ENCODE results near the gene ROPN1L.

Gene ROPN1L

DNA sequence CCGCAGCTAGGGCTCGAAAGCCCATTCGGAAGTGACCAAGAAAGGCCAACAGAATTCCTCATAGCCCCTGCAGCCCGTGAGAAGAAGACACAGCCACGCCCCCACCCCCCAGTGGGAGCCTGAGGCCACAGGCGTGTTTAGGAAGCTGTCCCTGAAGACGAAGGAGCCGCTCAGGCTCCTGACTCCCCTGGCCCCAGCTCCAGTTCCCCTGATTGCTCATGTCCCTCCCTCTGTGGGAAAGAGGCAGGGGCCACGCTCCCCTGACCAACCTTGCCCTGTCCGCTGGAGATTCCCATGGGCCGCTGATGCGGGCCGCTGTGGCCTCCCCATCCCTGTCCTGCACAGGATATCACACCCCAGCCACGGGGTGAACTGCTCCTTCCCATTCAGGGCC, 13.6 kb downstream of the ROPN1L start:
- H3K36me3 Mint-ChIP-seq (ENCODE audit: low read depth): no peaks in the 10 kb centered on the region
- H3K4me1 Mint-ChIP-seq: peaks cover 48% of the 10 kb centered on the region
- no peak overlapping the region for H3K27ac Mint-ChIP-seq
- H3K27me3 Mint-ChIP-seq (ENCODE audit: low read depth, poor library complexity): peaks cover 5% of the 10 kb centered on the region
- no peak overlapping the region for H3K4me3 Mint-ChIP-seq
- DNase-seq: peak; percentile 56
- TF ChIP-seq, protein P1, sequence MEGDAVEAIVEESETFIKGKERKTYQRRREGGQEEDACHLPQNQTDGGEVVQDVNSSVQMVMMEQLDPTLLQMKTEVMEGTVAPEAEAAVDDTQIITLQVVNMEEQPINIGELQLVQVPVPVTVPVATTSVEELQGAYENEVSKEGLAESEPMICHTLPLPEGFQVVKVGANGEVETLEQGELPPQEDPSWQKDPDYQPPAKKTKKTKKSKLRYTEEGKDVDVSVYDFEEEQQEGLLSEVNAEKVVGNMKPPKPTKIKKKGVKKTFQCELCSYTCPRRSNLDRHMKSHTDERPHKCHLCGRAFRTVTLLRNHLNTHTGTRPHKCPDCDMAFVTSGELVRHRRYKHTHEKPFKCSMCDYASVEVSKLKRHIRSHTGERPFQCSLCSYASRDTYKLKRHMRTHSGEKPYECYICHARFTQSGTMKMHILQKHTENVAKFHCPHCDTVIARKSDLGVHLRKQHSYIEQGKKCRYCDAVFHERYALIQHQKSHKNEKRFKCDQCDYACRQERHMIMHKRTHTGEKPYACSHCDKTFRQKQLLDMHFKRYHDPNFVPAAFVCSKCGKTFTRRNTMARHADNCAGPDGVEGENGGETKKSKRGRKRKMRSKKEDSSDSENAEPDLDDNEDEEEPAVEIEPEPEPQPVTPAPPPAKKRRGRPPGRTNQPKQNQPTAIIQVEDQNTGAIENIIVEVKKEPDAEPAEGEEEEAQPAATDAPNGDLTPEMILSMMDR (IDR thresholded peaks at IDR 0.05): no peak
- H3K9me3 Mint-ChIP-seq: no peaks in the 10 kb centered on the region

DNA sequence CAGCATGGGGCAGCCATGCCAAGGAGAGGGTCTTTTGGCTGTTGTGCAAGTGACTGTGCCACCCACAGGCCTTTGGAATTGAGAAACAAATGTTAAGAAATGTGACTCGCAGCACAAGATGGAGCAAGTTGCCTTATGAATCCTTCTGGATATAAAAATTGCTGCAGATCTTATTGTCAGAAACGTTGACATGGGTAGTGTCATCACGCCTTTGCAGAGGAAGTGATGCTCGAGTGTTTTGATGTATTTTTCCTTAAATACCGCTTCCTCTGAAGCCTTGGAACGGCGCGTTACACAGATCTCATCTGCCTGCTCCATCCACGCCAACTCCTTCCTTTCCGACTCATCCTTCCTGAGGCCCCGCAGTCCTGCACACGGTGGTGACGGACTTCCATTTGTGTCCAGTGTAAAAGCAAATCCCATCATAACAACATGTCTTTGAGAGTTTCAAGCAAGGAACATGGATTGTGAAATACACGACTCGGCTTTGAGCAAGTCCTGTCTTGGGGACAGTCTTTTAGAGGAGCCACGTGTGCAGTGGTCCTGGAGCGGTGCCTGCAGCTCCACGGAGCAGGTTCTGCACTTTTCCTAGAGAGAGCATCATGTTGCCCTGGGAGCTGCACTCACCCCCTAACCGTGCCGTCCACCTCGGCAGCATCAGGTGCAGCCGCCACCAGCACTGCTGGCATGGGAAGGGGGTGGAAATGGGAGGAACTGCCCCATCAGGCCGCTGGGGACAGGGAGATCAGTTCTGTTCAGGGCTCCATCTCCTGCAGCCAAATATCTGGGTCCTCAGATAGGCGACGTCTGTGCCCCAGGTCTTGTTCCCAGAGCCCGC, 15.1 kb downstream of the ROPN1L start:
- no peak for DNase-seq
- H3K27ac Mint-ChIP-seq: no peak overlapping the region
- no peaks in the 10 kb centered on the region for H3K9me3 Mint-ChIP-seq
- TF ChIP-seq, protein P1 (IDR thresholded peaks at IDR 0.05): no peak
- peaks cover 6% of the 10 kb centered on the region for H3K27me3 Mint-ChIP-seq (ENCODE audit: low read depth, poor library complexity)
- H3K4me1 Mint-ChIP-seq: peaks cover 50% of the 10 kb centered on the region
- H3K36me3 Mint-ChIP-seq (ENCODE audit: low read depth): no peaks in the 10 kb centered on the region
- no peak overlapping the region for H3K4me3 Mint-ChIP-seq

DNA sequence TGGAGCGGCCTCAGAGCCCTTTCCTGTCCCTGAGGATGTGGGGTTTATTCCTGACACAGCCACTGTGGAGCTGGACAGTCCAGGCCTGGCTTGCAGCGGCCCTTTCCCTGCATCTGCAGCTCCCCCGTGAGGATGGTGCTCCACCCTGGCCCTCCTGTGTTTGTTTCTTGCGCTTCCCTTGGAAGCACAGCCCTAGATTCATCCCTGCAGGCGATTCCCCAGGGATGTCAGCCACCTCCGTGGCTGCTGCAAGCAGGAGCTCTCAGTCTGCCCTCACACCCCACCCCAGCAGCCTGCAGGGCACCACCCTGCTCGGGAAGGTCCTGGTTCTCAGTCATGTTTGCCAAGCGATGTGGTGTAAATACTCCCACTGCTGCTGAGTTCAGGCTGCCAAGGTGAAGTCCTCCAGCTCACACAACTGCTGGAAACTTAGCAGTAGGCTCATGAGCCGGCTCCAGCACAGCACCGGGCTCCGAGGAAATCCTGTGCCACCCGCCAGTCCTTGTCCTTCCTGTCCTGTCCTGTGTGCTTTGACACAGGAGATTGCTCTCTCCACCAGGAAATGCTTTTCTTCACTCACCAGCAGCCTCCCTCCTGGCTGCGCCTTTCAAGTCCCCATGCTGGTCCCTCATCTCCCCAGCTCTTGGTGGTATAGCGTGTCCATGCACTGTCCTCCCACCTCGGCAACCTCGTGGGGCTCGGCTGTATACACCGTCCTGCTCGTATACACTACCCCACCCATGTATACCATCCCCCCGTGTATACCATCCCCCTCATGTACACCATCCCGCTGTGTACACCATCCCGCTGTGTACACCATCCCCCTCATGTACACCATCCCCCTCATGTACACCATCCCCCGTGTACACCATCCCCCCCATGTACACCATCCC, 16.2 kb downstream of the ROPN1L start:
- H3K36me3 Mint-ChIP-seq (ENCODE audit: low read depth): no peaks in the 10 kb centered on the region
- H3K27ac Mint-ChIP-seq: no peak overlapping the region

DNA sequence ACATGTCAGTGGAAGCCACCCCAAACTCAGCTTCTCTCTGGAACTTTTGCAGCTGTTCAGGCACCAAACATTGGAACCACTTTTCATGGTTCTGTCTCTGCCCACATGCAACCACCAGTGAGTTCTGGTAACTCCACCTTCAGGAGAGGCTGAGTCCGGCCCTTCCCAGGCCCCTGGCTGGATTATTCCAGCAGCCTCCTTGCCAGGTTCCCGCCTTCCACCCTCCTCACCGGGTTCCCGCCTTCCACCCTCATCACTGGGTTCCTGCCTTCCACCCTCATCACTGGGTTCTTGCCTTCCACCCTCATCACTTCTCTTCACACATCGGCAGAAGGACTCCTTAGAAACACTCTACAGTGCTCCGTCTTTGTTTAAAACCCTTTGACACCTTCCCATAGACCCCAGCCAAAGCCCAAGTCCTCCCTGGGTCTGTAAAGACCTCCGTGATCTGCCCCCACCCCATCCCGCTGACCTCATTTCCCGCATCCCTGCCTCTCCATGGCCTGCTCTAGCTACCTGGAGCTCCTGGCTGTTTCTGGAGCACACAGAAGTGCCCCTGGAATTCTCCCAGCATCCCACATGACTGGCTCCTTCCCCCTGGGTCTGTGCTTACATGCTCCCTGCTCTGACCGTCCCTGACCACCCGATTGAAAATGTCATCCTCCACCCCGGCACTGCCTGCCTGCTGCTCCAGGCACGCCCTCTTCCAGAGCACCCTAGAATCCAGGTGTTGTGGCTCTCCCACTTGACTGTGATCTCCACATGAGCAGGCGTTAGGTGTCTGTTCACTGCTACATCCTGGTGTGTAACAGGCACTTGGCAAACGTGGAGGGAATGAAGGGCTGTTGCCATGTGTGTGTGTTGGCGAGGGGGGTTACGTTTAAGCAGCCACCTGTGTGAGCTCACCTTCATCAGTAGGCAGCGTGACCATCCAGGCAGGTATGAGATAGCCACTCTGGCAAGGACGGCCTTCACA, 17.7 kb downstream of the ROPN1L start:
- H3K27ac Mint-ChIP-seq: no peak overlapping the region
- TF ChIP-seq, protein P1 (IDR thresholded peaks at IDR 0.05): no peak
- H3K4me3 Mint-ChIP-seq: no peak overlapping the region
- no peaks in the 10 kb centered on the region for H3K9me3 Mint-ChIP-seq
- no peaks in the 10 kb centered on the region for H3K36me3 Mint-ChIP-seq (ENCODE audit: low read depth)
- peaks cover 9% of the 10 kb centered on the region for H3K27me3 Mint-ChIP-seq (ENCODE audit: low read depth, poor library complexity)
- peaks cover 40% of the 10 kb centered on the region for H3K4me1 Mint-ChIP-seq
- DNase-seq: no peak

More for the DNA sequence above, 16.2 kb downstream of the ROPN1L start:
- Mint-ChIP-seq H3K4me1 (peaks cover 45% of the 10 kb centered on the region), H3K4me3 (no peak overlapping the region), H3K27me3 (ENCODE audit: low read depth, poor library complexity) (peaks cover 9% of the 10 kb centered on the region), H3K9me3 (no peaks in the 10 kb centered on the region)
- peak; percentile 27 for DNase-seq
- TF ChIP-seq, protein P1 (IDR thresholded peaks at IDR 0.05): no peak

DNA sequence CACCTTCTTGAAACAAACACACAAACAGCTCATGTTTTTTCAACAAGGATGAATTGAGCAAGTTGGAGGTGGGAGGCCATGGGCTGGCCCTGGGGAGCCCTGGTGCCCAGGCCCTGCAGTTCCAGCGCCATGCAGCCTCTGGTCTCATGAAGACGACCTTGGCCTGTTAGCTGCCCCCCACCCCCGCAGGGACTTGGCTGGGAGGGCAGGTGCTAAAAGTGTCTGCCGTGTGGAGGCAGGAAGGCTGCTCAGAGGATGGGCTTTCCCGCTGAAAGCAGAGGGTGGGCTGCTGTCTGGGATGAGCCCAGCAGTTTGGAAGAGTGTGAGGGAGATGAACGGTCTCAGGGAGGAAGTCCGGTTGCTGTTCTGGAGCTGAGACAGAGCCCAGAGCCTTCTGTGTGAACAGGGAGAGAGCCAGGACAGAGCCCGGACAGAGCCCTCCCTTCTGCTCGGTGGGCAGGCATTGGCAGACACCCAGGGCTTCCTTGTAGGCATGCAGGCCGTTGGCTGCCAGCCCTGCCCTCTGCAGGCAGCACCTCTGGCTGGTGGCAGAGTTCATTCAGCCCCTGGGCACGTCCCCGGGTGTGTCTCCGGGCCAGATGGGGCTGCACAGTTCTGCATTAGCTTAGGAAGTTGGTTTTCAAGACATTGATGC, 18.7 kb downstream of the ROPN1L start:
- Mint-ChIP-seq H3K4me1 (peaks cover 30% of the 10 kb centered on the region), H3K36me3 (ENCODE audit: low read depth) (no peaks in the 10 kb centered on the region), H3K27me3 (ENCODE audit: low read depth, poor library complexity) (peaks cover 14% of the 10 kb centered on the region), H3K9me3 (no peaks in the 10 kb centered on the region), H3K27ac (no peak overlapping the region), H3K4me3 (no peak overlapping the region)
- DNase-seq: no peak
- TF ChIP-seq, protein P1 (IDR thresholded peaks at IDR 0.05): no peak
